ENCODE results near the gene GRB2.

The GRB2 gene

DNA sequence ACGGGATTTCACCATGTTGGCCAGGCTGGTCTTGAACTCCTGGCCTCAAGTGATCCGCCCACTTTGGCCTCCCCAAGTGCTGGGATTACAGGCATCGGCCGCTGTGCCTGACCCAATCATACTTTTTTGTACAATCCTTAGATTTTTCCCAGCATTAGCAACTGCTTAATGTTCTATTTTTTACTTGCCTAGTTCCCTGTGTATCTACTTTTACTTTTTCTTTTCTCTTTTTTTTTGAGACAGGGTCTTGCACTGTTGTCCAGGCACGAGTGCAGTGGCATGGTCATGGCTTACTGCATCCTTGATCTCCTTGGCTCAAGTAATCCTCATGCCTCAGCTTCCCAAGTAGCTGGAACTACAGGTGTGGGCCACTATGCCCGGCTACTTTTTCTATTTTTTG is 9.5 kb downstream of the GRB2 start:
- TF ChIP-seq, protein P1, sequence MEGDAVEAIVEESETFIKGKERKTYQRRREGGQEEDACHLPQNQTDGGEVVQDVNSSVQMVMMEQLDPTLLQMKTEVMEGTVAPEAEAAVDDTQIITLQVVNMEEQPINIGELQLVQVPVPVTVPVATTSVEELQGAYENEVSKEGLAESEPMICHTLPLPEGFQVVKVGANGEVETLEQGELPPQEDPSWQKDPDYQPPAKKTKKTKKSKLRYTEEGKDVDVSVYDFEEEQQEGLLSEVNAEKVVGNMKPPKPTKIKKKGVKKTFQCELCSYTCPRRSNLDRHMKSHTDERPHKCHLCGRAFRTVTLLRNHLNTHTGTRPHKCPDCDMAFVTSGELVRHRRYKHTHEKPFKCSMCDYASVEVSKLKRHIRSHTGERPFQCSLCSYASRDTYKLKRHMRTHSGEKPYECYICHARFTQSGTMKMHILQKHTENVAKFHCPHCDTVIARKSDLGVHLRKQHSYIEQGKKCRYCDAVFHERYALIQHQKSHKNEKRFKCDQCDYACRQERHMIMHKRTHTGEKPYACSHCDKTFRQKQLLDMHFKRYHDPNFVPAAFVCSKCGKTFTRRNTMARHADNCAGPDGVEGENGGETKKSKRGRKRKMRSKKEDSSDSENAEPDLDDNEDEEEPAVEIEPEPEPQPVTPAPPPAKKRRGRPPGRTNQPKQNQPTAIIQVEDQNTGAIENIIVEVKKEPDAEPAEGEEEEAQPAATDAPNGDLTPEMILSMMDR (IDR thresholded peaks at IDR 0.05; ENCODE audit: extremely low read depth, insufficient read depth, missing control alignments) = no peak

DNA sequence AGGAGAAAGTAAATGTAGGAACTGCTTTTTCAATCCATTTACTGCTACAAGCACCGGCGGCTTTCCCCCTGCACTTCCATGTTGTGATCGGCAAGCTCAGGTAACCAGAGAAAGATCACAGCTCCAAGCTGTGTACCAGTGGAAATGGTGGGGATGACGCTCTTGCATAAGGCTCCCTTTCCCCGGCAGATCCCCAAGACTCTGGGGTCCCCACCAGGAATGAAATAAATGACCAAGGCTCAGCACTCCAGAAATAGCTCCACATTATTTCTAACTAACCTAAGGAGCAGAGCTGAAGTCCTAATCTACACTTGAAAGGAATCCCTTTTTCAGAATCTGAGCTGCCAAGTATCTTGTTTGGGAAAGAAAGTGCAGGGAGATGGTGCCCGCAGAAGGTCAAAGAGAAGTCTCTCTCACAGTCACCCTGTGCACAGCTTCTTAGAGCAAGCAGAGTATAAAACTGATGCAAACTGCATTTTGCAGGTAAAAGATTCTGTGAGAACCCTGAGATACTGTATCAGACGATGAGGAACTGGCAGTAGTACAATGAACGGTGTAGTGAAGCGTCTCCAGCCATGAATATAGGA is 11.1 kb downstream of the GRB2 start:
- no peak for DNase-seq (ENCODE audit: low spot score)
- in situ Hi-C loops (cut with MboI; ENCODE audit: low pct_unique_long_range_greater_than_20kb, low sequenced_read_pairs, unreplicated experiment) = loop anchor here (10.0 kb wide), 1 partner anchor 50 kb away; no protein-coding TSS in a partner anchor
- TF ChIP-seq, protein P1 (IDR thresholded peaks at IDR 0.05; ENCODE audit: extremely low read depth, insufficient read depth, missing control alignments) = no peak

More for the DNA sequence above, 9.5 kb downstream of the GRB2 start:
- in situ Hi-C loops (cut with MboI; ENCODE audit: low pct_unique_long_range_greater_than_20kb, low sequenced_read_pairs, unreplicated experiment) = loop anchor here (10.0 kb wide), 1 partner anchor 51 kb away; no protein-coding TSS in a partner anchor
- no peak for DNase-seq (ENCODE audit: low spot score)

DNA sequence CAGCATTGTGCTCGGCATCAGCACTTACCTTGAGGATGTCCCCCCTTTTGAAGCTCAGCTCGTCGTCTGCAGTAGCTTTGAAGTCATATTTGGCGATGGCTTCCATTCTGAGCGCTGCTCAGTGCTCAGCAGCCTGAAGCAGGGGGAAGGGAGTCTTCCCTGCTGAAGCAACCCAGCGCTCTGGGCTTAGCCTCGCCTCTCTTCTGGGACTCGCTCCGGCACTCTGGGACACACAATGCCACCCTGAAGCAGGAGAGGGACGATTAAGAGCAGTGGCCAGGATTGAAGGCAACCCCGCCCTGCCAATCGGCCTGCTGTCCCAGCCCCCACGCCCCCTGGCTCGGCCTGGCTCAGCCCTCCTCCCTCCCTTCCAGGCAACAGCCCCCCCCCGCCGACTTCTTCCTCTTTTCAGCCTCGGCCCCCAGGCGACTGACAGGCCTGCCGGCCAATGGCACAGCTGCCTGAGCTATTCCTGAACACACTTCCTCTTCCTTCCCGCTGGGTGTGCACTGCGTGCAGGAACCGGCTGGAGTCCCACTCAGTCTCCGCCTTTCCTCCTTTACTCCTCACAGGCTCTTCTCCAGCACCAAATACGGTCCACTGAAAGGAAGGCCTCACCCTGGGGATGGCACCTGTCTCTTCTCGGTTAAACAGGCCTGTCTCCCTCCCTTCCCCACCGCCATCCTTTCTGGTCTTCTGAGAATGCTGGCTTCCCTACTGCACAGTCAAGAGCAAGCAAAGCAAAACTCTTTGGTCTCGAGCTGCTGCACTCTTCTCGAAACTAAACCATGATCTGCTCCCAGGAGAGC is 11.8 kb downstream of the GRB2 start:
- in situ Hi-C loops (cut with MboI; ENCODE audit: low pct_unique_long_range_greater_than_20kb, low sequenced_read_pairs, unreplicated experiment) = loop anchor here (10.0 kb wide), 1 partner anchor 49 kb away; no protein-coding TSS in a partner anchor
- TF ChIP-seq, protein P1 (IDR thresholded peaks at IDR 0.05; ENCODE audit: extremely low read depth, insufficient read depth, missing control alignments) = no peak
- DNase-seq (ENCODE audit: low spot score) = peak; percentile 85

DNA sequence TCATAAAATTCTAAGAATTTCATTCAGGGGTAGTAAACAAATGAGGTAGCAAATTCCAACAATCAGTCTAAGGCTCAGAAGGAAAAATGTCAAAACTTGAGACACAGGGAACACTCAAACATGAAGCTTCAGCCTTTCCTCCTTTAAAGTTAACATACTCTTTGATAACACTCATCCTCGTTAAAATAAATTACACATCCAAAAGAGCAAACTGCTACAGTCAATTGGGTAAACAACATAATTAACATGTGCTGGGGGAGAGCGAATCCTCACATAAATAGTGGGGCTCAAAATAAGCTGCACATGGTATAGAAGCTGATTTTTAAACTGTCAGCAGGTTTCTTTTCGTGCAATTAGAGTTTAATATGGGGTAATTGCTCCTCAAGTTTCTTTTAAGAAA is 12.9 kb downstream of the GRB2 start:
- in situ Hi-C loops (cut with MboI; ENCODE audit: low pct_unique_long_range_greater_than_20kb, low sequenced_read_pairs, unreplicated experiment) = loop anchor here (10.0 kb wide), 1 partner anchor 48 kb away; no protein-coding TSS in a partner anchor
- DNase-seq (ENCODE audit: low spot score) = no peak
- TF ChIP-seq, protein P1 (IDR thresholded peaks at IDR 0.05; ENCODE audit: extremely low read depth, insufficient read depth, missing control alignments) = no peak

DNA sequence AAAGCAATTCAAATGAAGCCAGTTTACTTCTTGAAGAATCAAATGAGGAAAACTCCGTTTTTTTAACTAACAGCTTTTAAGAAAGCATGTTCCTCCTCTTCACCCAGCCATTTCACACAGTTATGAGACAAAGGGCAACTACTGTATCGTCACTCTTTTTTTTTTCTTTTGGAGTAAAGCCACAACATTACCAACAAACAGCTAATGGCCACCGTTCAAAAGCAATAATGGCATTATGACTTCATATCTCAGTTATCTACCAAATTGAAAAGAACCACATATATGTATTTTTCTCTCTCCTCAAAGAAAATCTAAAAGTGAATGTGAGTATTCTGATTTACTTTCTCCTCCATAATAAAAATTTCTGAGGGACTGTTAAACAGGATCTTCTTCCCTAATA is 14.5 kb downstream of the GRB2 start:
- in situ Hi-C loops (cut with MboI; ENCODE audit: low pct_unique_long_range_greater_than_20kb, low sequenced_read_pairs, unreplicated experiment) = loop anchor here (10.0 kb wide), 1 partner anchor 46 kb away; no protein-coding TSS in a partner anchor
- DNase-seq (ENCODE audit: low spot score) = no peak
- TF ChIP-seq, protein P1 (IDR thresholded peaks at IDR 0.05; ENCODE audit: extremely low read depth, insufficient read depth, missing control alignments) = no peak

DNA sequence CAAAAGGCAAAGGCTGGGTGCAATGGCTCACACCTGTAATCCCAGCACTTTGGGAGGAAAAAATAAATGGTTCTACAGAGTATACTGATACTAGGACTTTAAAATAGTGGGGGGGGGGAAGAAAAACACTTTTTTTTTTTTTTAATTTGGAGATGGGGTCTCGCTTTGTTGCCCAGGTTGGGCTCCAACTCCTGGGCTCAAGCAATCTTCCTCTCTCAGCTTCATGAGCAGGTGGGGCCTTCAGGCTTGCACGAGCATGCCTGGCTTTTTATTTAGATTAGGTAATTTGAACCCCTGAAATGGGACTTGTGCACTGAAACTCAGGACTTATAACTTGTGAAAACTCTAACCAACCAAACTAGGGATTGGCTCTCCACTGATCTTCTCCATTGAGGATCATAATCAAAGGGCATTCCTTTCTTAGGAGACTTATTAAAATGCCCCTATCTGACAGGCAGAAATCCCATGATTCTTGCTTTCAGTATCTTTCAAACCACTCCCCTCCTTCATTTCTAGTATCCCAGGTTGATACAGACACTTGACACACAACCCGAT is 16.9 kb downstream of the GRB2 start:
- DNase-seq (ENCODE audit: low spot score) = no peak
- TF ChIP-seq, protein P1 (IDR thresholded peaks at IDR 0.05; ENCODE audit: extremely low read depth, insufficient read depth, missing control alignments) = no peak
- in situ Hi-C loops (cut with MboI; ENCODE audit: low pct_unique_long_range_greater_than_20kb, low sequenced_read_pairs, unreplicated experiment) = no loop called here
